K562 (cell line): ENCODE data around the gene LGALS7. TPM values are rescaled to one million over a fixed set of nuclear protein-coding genes. Genes with fewer than 3 reads are reported as not detected.

ENCODE experiments used
- ATF3 ChIP-seq, 2 experiments: fragments of 450-650 bp in 1 of 2; sonication (generic) in 1 of 2; formaldehyde crosslinking in 1 of 2; IDR thresholded peaks in 1 of 2; conservative IDR thresholded peaks in 1 of 2; 2 replicates each; pipeline versions ENCODE4 v1.6.1 to v1.8.1; 2016 to 2023; ENCODE audit warnings: mild to moderate bottlenecking in 2 of 2, moderate library complexity in 2 of 2, inconsistent platforms in 1 of 2, missing genetic modification reagents in 1 of 2
- E2F8 ChIP-seq: fragments of 450-650 bp; IDR thresholded peaks from 2 replicates; pipeline ENCODE4 v1.7.1; 2018; ENCODE audit warnings: mild to moderate bottlenecking, low read depth; ENCODE audit not compliant: partially characterized antibody
- GTF2F1 ChIP-seq: IDR thresholded peaks from 2 replicates; pipeline ENCODE4 v1.6.1; 2011; ENCODE audit warnings: low read depth, low read length, improper control_type of control experiment
- MXD1 ChIP-seq: fragments of 250-450 bp; sonication (Bioruptor Pico); IDR thresholded peaks from 2 replicates; pipeline ENCODE4 v1.8.0; 2021; ENCODE audit warnings: borderline replicate concordance, mild to moderate bottlenecking, moderate library complexity; ENCODE audit not compliant: poor library complexity, severe bottlenecking
- REST ChIP-seq, 2 experiments: fragments of 450-650 bp; formaldehyde crosslinking in 1 of 2; IDR thresholded peaks; 2 replicates each; pipeline versions ENCODE4 v1.4.0 to v1.6.1; 2014 to 2020; ENCODE audit warnings: mild to moderate bottlenecking in 2 of 2, borderline replicate concordance in 1 of 2, low read depth in 1 of 2
- SMARCE1 ChIP-seq: fragments of 450-650 bp; IDR thresholded peaks from 2 replicates; pipeline ENCODE4 v1.7.1; 2016; ENCODE audit warnings: mild to moderate bottlenecking
- VEZF1 ChIP-seq: fragments of 200-800 bp; sonication (Bioruptor generic); IDR thresholded peaks from 2 replicates; pipeline ENCODE4 v1.6.1; 2017; ENCODE audit warnings: missing genetic modification characterization, missing compliant biosample characterization
- ZBTB2 ChIP-seq: fragments of 450-650 bp; IDR thresholded peaks from 2 replicates; pipeline ENCODE4 v1.6.1; 2016; ENCODE audit warnings: antibody characterized with exemption
- polyA plus RNA-seq, 8 experiments: library from polyadenylated mRNA; depleted of rRNA in 4 of 8; stranded (reverse) in 5 of 8; unstranded in 3 of 8; fragments of >200 nt; fragmentation: Nextera tagmentation in 2 of 8; fragmentation: Illumina TruSeq in 1 of 8; extraction: Ambion mirVana in 2 of 8; extraction: Trizol in 1 of 8; gene quantifications; 2 replicates each; pipeline versions ENCODE4 v1.2.1 to v1.2.3, GENCODE V29; 2011 to 2014; ENCODE audit warnings: inconsistent platforms in 1 of 8, missing spikeins in 1 of 8
- total RNA-seq, 7 experiments: library from RNA; depleted of rRNA in 6 of 7; stranded (reverse); fragments of >200 nt in 6 of 7; fragmentation: Illumina TruSeq in 2 of 7; extraction: Trizol in 2 of 7; gene quantifications; 2 replicates each; pipeline versions ENCODE4 v1.2.1 to v1.2.3, GENCODE V29; 2011 to 2021; ENCODE audit warnings: low replicate concordance in 1 of 7

LGALS7 gene
- total and polyA plus RNA-seq, 9 of the 15 experiments (the other 6 are each of a cell fraction or from before 2014, with no cell fraction given): not detected

GRCh38 chr19:38819231-38819920, 46.1 kb upstream of the LGALS7 start (continued):
- TF ChIP-seq ZBTB2 (0 out of 2 replicates have a peak, but pooled peaks have one; percentile 31), ATF3 (IDR thresholded peaks at IDR 0.05) (peak; percentile 15; the same call in 1 of the 2 replicates), ATF3 (CRISPR knock-in tag; conservative IDR thresholded peaks at IDR 0.05) (no peak), MXD1 (CRISPR knock-in tag) (no peak), GTF2F1 (no peak), E2F8 (no peak), VEZF1 (peak; percentile 85), SMARCE1 (peak; percentile 75), REST (IDR thresholded peaks at IDR 0.05; ENCODE audit: borderline replicate concordance) (peak; percentile 5; the same call in 1 of the 2 replicates), REST (CRISPR knock-in tag; IDR thresholded peaks at IDR 0.05; ENCODE audit: low read depth) (no peak)
